Subcutaneous abdominal adipose tissue (tissue), 5 donors: ENCODE measurements around the gene CEP20.

Experiments
- H3K27ac ChIP-seq: one replicate; pipeline ENCODE4 v1.7.0; 2013; ENCODE audit warnings: low read depth, mild to moderate bottlenecking, inconsistent platforms, low read length, moderate library complexity
- H3K27me3 ChIP-seq, 5 donors: one replicate each; pipeline ENCODE4 v1.7.0; 2013; ENCODE audit warnings: low read length in 5 of 5, inconsistent platforms in 1 of 5; ENCODE audit not compliant: control insufficient read depth in 5 of 5, insufficient read depth in 4 of 5
- H3K36me3 ChIP-seq, 5 donors: one replicate each; pipeline ENCODE4 v1.7.0; 2013; ENCODE audit warnings: low read length in 5 of 5; ENCODE audit not compliant: control insufficient read depth in 5 of 5, insufficient read depth in 5 of 5
- H3K4me1 ChIP-seq, 5 donors: one replicate each; pipeline ENCODE4 v1.7.0; 2013; ENCODE audit warnings: low read length in 5 of 5, mild to moderate bottlenecking in 3 of 5, moderate library complexity in 1 of 5; ENCODE audit not compliant: control insufficient read depth in 5 of 5, insufficient read depth in 5 of 5
- H3K4me3 ChIP-seq, 5 donors: one replicate each; pipeline ENCODE4 v1.7.0; 2013; ENCODE audit warnings: low read length in 5 of 5, low read depth in 1 of 5
- H3K9ac ChIP-seq, 5 donors: one replicate each; pipeline ENCODE4 v1.7.0; 2013; ENCODE audit warnings: low read length in 5 of 5, mild to moderate bottlenecking in 4 of 5, moderate library complexity in 3 of 5
- H3K9me3 ChIP-seq, 5 donors: one replicate each; pipeline ENCODE4 v1.7.0; 2013; ENCODE audit warnings: low read length in 5 of 5; ENCODE audit not compliant: control insufficient read depth in 5 of 5
- donor health status: healthy.
- donor health status: healthy.
- donor health status: healthy.
- donor health status: healthy.
- donor health status: healthy.

Gene CEP20

GRCh38 chr16:15898654-15899053, 10.3 kb upstream of the CEP20 start:
- Histone ChIP-seq H3K9ac (no peak overlapping the region), H3K27ac (no peak overlapping the region), H3K36me3 (no peaks in the 10 kb centered on the region), H3K4me1 (no peaks in the 10 kb centered on the region), H3K9me3 (no peaks in the 10 kb centered on the region), H3K27me3 (no peaks in the 10 kb centered on the region), H3K4me3 (no peak overlapping the region)

GRCh38 chr16:15897834-15898254, 9.4 kb upstream of the CEP20 start:
- H3K27me3 ChIP-seq, result no peaks in the 10 kb centered on the region
- no peak overlapping the region for H3K4me3 ChIP-seq
- H3K9me3 ChIP-seq, result no peaks in the 10 kb centered on the region
- H3K27ac ChIP-seq, result no peak overlapping the region
- H3K36me3 ChIP-seq, result no peaks in the 10 kb centered on the region
- H3K9ac ChIP-seq, result no peak overlapping the region
- no peaks in the 10 kb centered on the region for H3K4me1 ChIP-seq

DNA sequence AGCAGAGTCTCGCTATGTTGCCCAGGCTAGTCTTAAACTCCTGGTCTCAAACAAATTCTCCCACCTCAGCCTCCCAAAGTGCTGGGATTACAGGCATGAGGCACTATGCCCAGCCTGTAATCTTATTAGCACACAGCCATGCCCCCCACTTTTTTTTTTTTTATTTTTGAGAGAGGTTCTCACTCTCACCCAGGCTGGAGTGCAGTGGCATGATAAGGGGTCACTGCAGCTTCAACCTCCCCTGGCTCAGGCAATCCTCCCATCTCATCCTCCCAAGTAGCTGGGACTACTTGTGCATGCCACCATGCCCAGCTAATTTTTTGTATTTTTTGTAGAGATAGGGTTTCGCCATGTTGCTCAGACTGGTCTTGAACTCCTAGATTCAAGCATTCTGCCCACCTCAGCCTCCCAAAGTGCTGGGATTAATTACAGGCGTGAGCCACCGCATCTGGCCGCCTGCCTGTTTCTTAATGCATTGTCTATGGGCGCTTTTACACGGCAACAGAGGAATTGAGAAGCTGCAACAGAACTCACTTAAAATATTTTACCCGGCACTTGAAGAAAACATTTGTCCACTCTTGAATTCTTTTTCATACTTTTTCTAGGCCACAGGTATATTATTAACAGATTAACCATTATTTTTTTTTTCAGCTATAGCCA, 8.8 kb upstream of the CEP20 start:
- Histone ChIP-seq H3K4me3 (no peak overlapping the region), H3K4me1 (no peaks in the 10 kb centered on the region), H3K27ac (no peak overlapping the region), H3K9ac (no peak overlapping the region), H3K9me3 (no peaks in the 10 kb centered on the region), H3K36me3 (no peaks in the 10 kb centered on the region), H3K27me3 (no peaks in the 10 kb centered on the region)

DNA sequence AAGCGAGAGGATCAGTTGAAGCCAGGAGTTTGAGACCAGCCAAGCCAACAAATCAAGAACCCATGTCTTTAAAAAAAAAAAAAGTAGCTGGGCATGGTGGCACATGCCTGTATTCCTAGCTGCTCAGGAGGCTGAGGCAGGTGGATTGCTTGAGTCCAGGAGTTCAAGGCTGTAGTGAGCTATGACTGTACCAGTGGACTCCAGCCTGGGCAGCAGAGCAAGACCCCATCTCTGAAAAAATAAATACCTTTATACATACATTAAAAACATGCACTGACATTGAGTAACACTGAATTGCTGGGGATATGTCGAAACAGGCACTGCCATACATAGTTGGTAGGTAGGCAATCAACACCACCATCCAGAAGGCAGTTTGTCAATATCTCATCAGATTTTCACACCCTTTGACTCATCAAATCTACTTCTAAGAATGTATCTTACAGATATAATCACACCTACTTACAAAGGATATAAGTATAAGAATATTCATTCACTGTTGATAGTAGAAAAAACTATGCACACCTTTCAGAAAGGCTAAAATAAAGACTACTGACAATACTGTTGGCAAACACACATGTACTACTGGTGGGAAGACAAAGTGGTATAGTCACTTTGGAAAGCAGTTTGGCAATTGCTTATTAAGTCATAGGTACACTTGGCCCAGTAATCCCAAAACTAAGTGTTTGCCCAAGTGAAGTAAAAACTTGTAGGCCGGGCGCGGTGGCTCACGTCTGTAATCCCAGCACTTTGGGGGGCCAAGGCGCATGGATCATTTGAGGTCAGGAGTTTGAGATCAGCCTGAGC, 6.4 kb upstream of the CEP20 start:
- H3K9me3 ChIP-seq, result no peaks in the 10 kb centered on the region
- H3K27ac ChIP-seq, result no peak overlapping the region
- no peak overlapping the region for H3K9ac ChIP-seq
- H3K4me1 ChIP-seq, result no peaks in the 10 kb centered on the region
- no peak overlapping the region for H3K4me3 ChIP-seq
- H3K36me3 ChIP-seq, result no peaks in the 10 kb centered on the region
- no peaks in the 10 kb centered on the region for H3K27me3 ChIP-seq

DNA sequence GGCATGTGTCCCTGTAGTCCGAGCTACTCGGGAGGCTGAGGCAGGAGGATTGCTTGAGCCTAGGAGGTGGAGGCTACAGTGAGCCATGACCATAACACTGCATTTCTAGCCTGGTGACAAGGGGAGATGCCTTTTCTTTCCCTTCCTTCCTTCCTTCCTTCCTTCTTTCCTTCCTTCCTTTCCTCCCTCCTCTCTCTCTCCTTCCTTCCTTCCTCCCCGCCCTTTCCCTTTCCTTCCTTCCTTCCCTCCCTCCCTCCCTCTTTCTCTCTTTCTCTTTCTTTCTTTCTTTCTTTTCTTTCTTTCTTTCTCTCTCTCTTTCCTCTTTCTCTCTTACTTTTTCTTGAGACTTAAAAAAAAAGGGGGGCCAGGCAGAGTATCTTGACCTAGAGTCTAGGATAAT, 3.1 kb upstream of the CEP20 start:
- Histone ChIP-seq H3K9me3 (no peaks in the 10 kb centered on the region), H3K36me3 (no peaks in the 10 kb centered on the region), H3K4me1 (peaks cover 0 to 20% (median 18%) of the 10 kb centered on the region in 5 donors), H3K27ac (no peak overlapping the region), H3K4me3 (no peak overlapping the region), H3K27me3 (no peaks in the 10 kb centered on the region), H3K9ac (no peak overlapping the region)

GRCh38 chr16:15887283-15887682, 1.1 kb downstream of the CEP20 start:
- no peak overlapping the region for H3K27ac ChIP-seq
- H3K4me1 ChIP-seq, result peaks cover 0 to 28% (median 24%) of the 10 kb centered on the region in 5 donors
- H3K9me3 ChIP-seq, result no peaks in the 10 kb centered on the region
- peak overlapping the region in 4 of 5 donors; percentile 11 to 98 (median 96) for H3K9ac ChIP-seq
- H3K4me3 ChIP-seq, result peak overlapping the region; percentile 88 to 99 (median 97)
- H3K36me3 ChIP-seq, result peaks cover 0 to 11% (median 9%) of the 10 kb centered on the region in 5 donors
- no peaks in the 10 kb centered on the region for H3K27me3 ChIP-seq

DNA sequence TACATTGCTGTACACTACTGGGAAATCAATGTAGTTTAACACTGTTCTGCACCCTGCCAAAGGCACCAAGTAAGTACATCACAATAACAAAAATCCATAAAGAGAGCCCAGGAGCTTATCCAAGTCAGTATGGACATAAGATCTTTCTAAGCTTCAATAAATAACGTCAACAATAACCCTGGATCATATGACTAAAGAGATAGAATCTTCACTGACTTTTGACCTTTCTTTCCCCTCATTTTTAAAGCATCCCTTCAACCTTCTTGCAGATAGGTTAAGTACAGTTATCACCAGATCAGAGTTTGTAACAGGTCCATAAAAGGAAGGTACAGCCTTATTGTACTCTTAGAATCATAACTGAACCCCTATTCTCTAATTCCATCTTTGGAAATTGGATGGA, 2.3 kb downstream of the CEP20 start:
- Histone ChIP-seq H3K9ac (peak overlapping the region in 1 of 5 donors; percentile 63), H3K4me3 (no peak overlapping the region), H3K4me1 (peaks cover 0 to 28% (median 24%) of the 10 kb centered on the region in 5 donors), H3K27ac (no peak overlapping the region), H3K27me3 (no peaks in the 10 kb centered on the region), H3K9me3 (no peaks in the 10 kb centered on the region), H3K36me3 (peaks cover 0 to 22% (median 16%) of the 10 kb centered on the region in 5 donors)

- H3K4me3 ChIP-seq, result no peak overlapping the region
- peak overlapping the region in 1 of 5 donors; percentile 63 for H3K9ac ChIP-seq
- no peak overlapping the region for H3K27ac ChIP-seq
- no peaks in the 10 kb centered on the region for H3K9me3 ChIP-seq
- peaks cover 0 to 28% (median 24%) of the 10 kb centered on the region in 5 donors for H3K4me1 ChIP-seq
- no peaks in the 10 kb centered on the region for H3K27me3 ChIP-seq
- peaks cover 0 to 26% (median 17%) of the 10 kb centered on the region in 5 donors for H3K36me3 ChIP-seq
Measured at GRCh38 chr16:15885560-15886001, 2.8 kb downstream of the CEP20 start.

DNA sequence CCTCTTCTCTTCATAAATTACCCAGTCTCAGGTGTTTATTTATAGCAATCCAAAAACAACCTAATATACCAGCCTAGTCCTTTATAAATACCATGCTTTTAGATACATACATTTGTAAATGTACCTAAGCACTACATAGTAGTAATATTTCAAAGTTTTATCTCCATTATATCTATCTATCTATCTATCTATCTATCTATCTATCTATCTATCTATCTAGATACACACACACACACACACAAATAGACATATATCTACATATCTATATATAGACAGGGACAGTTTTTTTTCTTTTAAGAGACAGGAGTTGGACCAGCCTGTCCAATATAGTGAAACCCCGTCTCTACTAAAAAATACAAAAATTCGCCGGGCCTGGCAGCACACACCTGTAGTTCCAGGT, 5.8 kb downstream of the CEP20 start:
- Histone ChIP-seq H3K4me3 (no peak overlapping the region), H3K27ac (no peak overlapping the region), H3K9me3 (no peaks in the 10 kb centered on the region), H3K27me3 (no peaks in the 10 kb centered on the region), H3K36me3 (peaks cover 4 to 39% (median 23%) of the 10 kb centered on the region in 5 donors), H3K4me1 (peaks cover 0 to 26% (median 10%) of the 10 kb centered on the region in 5 donors), H3K9ac (no peak overlapping the region)

GRCh38 chr16:15881794-15882379, 6.5 kb downstream of the CEP20 start:
- H3K4me1 ChIP-seq, result peaks cover 0 to 20% (median 4%) of the 10 kb centered on the region in 5 donors

More at GRCh38 chr16:15881794-15882379, 6.5 kb downstream of the CEP20 start:
- Histone ChIP-seq H3K9me3 (no peaks in the 10 kb centered on the region), H3K27ac (no peak overlapping the region), H3K36me3 (peaks cover 4 to 44% (median 23%) of the 10 kb centered on the region in 5 donors), H3K27me3 (no peaks in the 10 kb centered on the region), H3K4me3 (no peak overlapping the region), H3K9ac (no peak overlapping the region)
